DLD1 (cell line): ENCODE data around the gene P2RX1.

ENCODE experiments used
- in situ Hi-C: cut with HindIII; loops from 2 replicates; pipeline ENCODE4 v1.10.0; 2017; ENCODE audit warnings: low sequenced_read_pairs

Gene P2RX1

GRCh38 chr17:3915995-3916696 lies at the start of gene P2RX1:
P2RX1 (minus strand) TSS chr17:3916465; CDS start chr17:3916225, 240 bp downstream.
- in situ Hi-C loops, result no loop called here

GRCh38 chr17:3965118-3965800 lies 49.0 kb upstream of the P2RX1 start:
- in situ Hi-C loops, result loop anchor here (5.0 kb wide), 1 partner anchor 87 kb away; no protein-coding TSS in a partner anchor

- in situ Hi-C loops, result loop anchor here (5.0 kb wide), 1 partner anchor 88 kb away; no protein-coding TSS in a partner anchor
Observed at GRCh38 chr17:3964203-3965117, 48.2 kb upstream of the P2RX1 start, which contains the start of gene ATP2A3. ATP2A3 (minus strand) TSS chr17:3964437; CDS start chr17:3964291, 146 bp downstream.

- in situ Hi-C loops, result no loop called here
Observed at GRCh38 chr17:3963237-3964201, 47.3 kb upstream of the P2RX1 start.

DNA sequence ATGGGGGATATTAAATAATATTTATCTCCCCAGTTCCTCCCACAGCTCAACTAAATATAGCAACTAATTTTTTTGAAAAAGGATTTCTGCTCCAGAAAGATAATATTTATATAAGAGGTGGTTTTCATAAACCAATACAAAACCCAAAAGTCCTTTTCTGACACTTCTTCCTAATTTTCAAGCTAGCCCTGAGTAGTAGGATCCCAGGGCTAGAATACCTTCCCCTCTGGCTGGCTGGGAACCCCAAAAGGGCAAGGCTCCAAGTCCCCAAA lies 46.6 kb upstream of the P2RX1 start:
- in situ Hi-C loops, result no loop called here

GRCh38 chr17:3962217-3962964 lies 46.1 kb upstream of the P2RX1 start:
- in situ Hi-C loops, result no loop called here

DNA sequence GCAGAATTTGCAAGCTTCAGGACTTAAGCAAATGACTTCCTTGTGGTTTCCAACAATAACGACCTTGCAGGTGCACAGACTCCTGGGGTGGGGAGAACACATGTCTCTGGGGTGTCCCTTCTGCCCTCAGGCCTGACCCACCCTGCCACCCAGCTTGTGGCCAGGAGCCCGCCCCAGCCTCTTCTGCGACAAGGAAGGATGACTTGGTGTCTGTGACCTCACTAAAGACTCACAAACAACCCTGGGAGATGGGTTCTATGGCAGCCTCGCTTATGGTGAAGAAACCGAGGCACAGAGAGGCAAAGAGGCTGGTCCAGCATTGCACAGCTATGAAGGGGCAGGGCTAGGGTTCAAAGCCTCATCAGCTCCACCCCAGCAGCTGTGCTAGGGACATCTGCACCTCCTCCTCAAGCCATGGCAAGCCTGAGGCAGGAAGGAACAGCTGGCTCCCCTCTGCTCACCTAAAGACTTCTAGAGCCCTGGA lies 45.3 kb upstream of the P2RX1 start:
- in situ Hi-C loops, result no loop called here

- in situ Hi-C loops, result no loop called here
Observed at GRCh38 chr17:3960764-3961163, 44.5 kb upstream of the P2RX1 start.

DNA sequence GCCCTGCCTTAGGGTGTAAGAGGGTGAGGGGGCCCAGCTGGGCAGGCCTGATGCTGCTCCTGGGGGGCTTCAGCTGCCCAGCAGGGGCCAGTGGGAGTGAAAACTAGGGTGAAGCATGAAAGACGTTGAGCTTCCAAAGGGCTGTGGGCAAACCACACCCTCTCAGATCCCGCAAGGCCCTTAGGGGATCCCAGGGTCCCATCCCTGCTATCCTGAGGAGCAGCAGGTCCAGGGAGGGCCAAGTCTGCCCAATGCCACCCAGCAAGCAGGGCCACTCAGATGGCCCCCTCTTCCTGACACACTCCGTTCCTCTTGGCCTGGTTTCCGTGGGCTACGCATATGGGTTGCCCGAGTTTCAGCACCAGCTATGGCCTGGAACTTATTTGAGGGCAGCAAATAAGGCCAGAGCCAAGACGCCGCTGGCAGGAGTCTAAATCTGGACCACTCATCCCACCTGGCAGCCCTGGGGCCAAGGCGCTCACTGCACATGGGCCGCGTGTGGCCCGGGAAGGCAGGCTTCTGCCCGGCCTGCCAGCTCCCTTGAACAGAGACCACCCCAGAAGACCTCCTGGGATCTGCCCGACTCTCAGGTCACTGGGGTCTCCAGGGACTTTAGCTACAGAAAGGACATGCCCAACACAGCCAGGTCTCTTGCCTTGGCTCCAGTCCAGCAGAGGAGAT lies 43.8 kb upstream of the P2RX1 start:
- in situ Hi-C loops, result no loop called here

GRCh38 chr17:3959295-3959899 lies 43.1 kb upstream of the P2RX1 start:
- in situ Hi-C loops, result no loop called here

DNA sequence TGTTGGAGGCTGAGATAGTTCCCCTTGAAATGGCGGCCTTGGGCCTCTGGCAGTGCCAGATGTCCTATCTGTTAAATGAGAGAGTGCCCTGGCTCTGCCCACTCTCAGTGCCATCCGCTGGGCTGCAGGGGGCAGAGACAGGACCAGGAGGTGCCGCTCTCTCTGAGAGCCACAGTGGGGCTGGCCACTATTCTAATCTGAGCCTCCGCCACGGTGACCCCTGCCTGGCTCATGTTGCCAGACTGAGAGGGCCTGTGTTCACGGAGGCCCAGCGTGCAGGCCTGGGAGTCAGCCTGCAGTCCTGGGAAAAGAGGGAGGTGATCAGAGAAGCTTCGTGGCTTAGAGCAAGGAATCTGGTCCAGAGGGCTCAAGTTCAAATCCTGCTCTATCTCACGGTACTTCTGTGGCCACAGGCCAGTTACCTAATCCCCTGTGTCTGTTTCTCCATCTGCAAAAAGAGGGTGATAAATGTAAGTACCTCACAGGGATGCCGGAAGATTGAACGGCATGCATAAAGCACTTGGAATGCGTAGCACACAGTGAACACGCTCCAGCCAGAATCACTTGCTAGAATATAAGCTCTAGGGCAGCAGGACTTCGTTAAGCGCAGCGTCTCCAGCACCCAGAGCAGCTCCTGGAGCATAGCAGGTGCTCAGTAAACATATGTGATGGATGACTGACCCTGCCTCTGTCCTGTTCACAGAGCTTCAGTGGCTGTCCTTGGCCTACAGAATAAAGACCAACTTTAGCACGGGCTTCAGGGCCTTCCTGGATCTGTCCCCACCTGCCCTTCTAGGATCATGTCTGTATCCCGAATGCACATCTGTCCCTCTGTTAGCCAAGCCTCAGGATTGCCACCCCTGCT lies 41.7 kb upstream of the P2RX1 start:
- in situ Hi-C loops, result no loop called here

DNA sequence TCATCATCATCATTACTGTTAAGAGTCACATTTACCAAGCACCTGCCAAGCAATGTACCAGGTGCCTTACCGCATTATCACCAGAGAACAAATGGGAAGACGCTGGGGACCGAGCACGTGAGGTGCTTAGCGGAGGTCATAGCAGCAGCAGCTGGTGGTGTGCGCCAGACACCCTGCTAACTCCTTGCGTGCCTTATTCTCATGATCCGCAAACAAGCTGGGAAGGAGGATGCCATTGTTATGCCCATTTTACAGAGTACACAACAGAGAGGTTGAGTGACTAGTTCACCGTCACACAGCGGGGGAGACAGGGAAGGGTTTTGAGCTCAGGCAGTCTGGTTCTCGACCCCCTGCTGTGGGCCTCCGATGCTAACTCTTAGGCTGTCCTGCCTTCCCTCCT lies 40.7 kb upstream of the P2RX1 start:
- in situ Hi-C loops, result no loop called here

GRCh38 chr17:3956327-3956957 lies 40.2 kb upstream of the P2RX1 start:
- in situ Hi-C loops, result no loop called here

GRCh38 chr17:3955673-3955988 lies 39.4 kb upstream of the P2RX1 start:
- in situ Hi-C loops, result no loop called here

GRCh38 chr17:3954976-3955672 lies 38.9 kb upstream of the P2RX1 start:
- in situ Hi-C loops, result no loop called here

DNA sequence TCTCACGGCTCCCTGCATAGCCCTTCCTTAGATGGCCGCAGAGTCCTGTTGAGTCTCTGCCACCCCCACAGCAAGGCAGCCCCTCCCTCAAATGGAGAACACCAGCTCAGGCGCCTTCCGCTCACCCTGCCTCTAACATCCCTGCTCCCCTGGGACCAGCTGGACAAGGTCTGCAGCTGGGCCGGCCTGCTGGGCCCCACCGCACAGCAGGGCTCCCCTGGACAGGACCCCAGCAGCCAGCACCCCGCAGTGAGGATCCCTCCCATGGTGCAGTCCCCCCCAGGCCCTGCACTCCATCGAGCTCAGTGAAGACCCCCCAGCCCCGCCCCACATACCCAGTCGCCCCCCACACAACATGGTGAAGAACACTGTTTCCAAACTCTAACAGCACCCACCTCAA lies 37.8 kb upstream of the P2RX1 start:
- in situ Hi-C loops, result no loop called here

- in situ Hi-C loops, result no loop called here
Observed at GRCh38 chr17:3953542-3953941, 37.3 kb upstream of the P2RX1 start.
